Measurements from ENCODE around the gene IL17D. TPM values are rescaled to one million over a fixed set of nuclear protein-coding genes. Genes with fewer than 3 reads are reported as not detected.

The IL17D gene, protein sequence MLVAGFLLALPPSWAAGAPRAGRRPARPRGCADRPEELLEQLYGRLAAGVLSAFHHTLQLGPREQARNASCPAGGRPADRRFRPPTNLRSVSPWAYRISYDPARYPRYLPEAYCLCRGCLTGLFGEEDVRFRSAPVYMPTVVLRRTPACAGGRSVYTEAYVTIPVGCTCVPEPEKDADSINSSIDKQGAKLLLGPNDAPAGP
- total RNA-seq: 3.6 and 5.0 TPM in 2 replicates

GRCh38 chr13:20702915-20703779, at the start of gene IL17D:
Gene IL17D (plus strand): TSS chr13:20703699. CDS start chr13:20704002, 303 bp downstream.

Other genes starting within 250 kb of the IL17D start
- 16.3 and 20.2 TPM in 2 replicates for gene CRYL1, start 177.8 kb upstream of the IL17D start, total RNA-seq
- 11.6 and 12.3 TPM in 2 replicates for gene IFT88, start 136.5 kb upstream of the IL17D start, total RNA-seq
- gene EEF1AKMT1, start 70.3 kb downstream of the IL17D start, total RNA-seq: 5.1 and 5.9 TPM in 2 replicates
- 19.0 and 19.2 TPM in 2 replicates for gene XPO4, start 199.0 kb downstream of the IL17D start, total RNA-seq